Mesendoderm (in vitro differentiated cells): ENCODE results near the gene APMAP.

Experiments used
- DNase-seq: peaks from one replicate; pipeline ENCODE4 v3.0.0; 2013
- H2AK5ac ChIP-seq: 2 replicates; pipeline ENCODE4 v1.6.1; 2013; ENCODE audit warnings: low read length, inconsistent platforms
- H2BK120ac ChIP-seq: 2 replicates; pipeline ENCODE4 v1.6.1; 2013; ENCODE audit warnings: low read depth, mild to moderate bottlenecking, low read length, moderate library complexity, mixed read lengths
- H2BK15ac ChIP-seq: replicated peaks from 2 replicates; pipeline ENCODE4 v1.6.1; 2013; ENCODE audit warnings: low read depth, mild to moderate bottlenecking, moderate library complexity
- H2BK5ac ChIP-seq: 2 replicates; pipeline ENCODE4 v1.6.1; 2013; ENCODE audit warnings: low read length, inconsistent platforms
- H3K18ac ChIP-seq: 2 replicates; pipeline ENCODE4 v1.6.1; 2013; ENCODE audit warnings: mild to moderate bottlenecking, low read length, mixed read lengths
- H3K23ac ChIP-seq: one replicate; pipeline ENCODE4 v1.6.1; 2013; ENCODE audit warnings: low read length
- H3K27ac ChIP-seq: 2 replicates; pipeline ENCODE4 v1.5.1; 2013; ENCODE audit warnings: low read depth, mild to moderate bottlenecking, inconsistent platforms, low read length, moderate library complexity
- H3K27me3 ChIP-seq: 2 replicates; pipeline ENCODE4 v1.6.1; 2013; ENCODE audit warnings: low read length, control low read depth, mild to moderate bottlenecking, inconsistent platforms; ENCODE audit not compliant: insufficient read depth, poor library complexity
- H3K36me3 ChIP-seq: 2 replicates; pipeline ENCODE4 v1.6.1; 2013; ENCODE audit warnings: low read length, inconsistent platforms; ENCODE audit not compliant: control insufficient read depth, insufficient read depth
- H3K4ac ChIP-seq: one replicate; pipeline ENCODE4 v1.6.1; 2013; ENCODE audit warnings: low read depth, mild to moderate bottlenecking, low read length, moderate library complexity
- H3K4me1 ChIP-seq: 2 replicates; pipeline ENCODE4 v1.6.1; 2013; ENCODE audit warnings: low read depth, low read length, inconsistent platforms; ENCODE audit not compliant: control insufficient read depth
- H3K4me2 ChIP-seq: 2 replicates; pipeline ENCODE4 v1.6.1; 2013; ENCODE audit warnings: low read length
- H3K4me3 ChIP-seq: 2 replicates; pipeline ENCODE4 v1.5.1; 2013; ENCODE audit warnings: mild to moderate bottlenecking, low read length
- H3K56ac ChIP-seq: one replicate; pipeline ENCODE4 v1.6.1; 2013; ENCODE audit warnings: low read length
- H3K79me1 ChIP-seq: 2 replicates; pipeline ENCODE4 v1.6.1; 2013; ENCODE audit warnings: low read length, inconsistent platforms
- H3K79me2 ChIP-seq: 2 replicates; pipeline ENCODE4 v1.6.1; 2013; ENCODE audit warnings: mild to moderate bottlenecking, low read length; ENCODE audit not compliant: control insufficient read depth, insufficient read depth
- H3K9ac ChIP-seq: 2 replicates; pipeline ENCODE4 v1.6.1; 2013; ENCODE audit warnings: low read length, inconsistent platforms
- H4K5ac ChIP-seq: one replicate; pipeline ENCODE4 v1.6.1; 2013; ENCODE audit warnings: low read length
- H4K8ac ChIP-seq: one replicate; pipeline ENCODE4 v1.6.1; 2013; ENCODE audit warnings: low read depth, mild to moderate bottlenecking, control low read depth, low read length, moderate library complexity
- WGBS: extraction: QIAGEN DNeasy Blood & Tissue Kit; methylation state at CpG from one replicate; pipeline ENCODE4 v1.1.7; 2013; ENCODE audit warnings: low lambda C conversion rate, missing lambda C conversion rate; ENCODE audit not compliant: insufficient coverage; ENCODE audit errors: extremely low coverage; 5-methylcytosine and 5-hydroxymethylcytosine counted together

APMAP gene

DNA sequence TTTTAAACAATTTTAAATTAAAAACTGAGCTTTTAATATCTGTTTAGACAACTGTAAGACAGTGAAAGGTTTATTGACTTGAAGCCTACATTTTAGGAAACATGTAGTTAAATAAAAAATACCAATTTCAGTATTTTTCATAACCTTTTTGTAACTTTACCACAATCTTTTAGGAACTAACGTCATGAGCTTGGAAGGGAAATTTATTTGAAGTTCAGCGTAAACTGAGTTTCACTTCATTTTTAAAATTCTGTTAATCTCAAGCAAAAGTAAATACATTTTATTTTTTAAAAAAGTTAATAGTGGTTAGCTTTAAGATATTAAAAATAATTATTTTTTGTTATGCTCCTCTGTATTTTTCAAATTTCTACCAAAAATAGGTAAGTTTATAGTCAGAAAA, 38.0 kb downstream of the APMAP start:
- Histone ChIP-seq H2BK5ac (no peak overlapping the region), H3K9ac (no peak overlapping the region), H3K56ac (no peak overlapping the region), H3K79me1 (no peaks in the 10 kb centered on the region), H2BK120ac (no peak overlapping the region), H3K23ac (no peak overlapping the region), H3K4me2 (no peak overlapping the region), H3K27me3 (no peaks in the 10 kb centered on the region), H3K4me3 (no peak overlapping the region), H3K4ac (no peak overlapping the region), H2AK5ac (no peak overlapping the region), H4K5ac (no peak overlapping the region), H3K4me1 (no peaks in the 10 kb centered on the region), H3K36me3 (no peaks in the 10 kb centered on the region), H2BK15ac (no peak overlapping the region), H3K27ac (no peak overlapping the region), H3K18ac (no peak overlapping the region), H4K8ac (no peak overlapping the region), H3K79me2 (no peaks in the 10 kb centered on the region)
- DNase-seq: no peak
- WGBS: no CpG with 5 or more reads among the region's 2 CpGs

DNA sequence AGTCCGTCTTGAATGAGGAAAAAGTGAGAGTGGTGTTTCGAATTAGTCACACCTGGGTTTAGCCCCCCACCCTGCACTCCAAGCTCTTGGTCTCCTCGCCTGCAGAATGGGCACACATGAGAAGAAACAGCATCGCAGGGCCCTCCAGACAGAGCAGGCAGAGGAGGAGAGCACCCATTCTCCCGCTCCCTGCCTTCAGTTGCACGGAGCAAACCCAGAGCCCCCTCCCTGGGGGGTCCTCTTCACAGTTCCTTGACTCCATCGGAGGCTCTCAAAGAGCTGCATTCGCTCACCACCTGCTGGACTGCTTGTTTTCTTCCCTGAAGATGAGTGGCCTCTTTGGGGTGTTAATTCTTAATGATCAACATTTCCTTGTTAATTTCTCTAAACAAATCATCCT, 38.4 kb downstream of the APMAP start:
- H2BK120ac ChIP-seq: no peak overlapping the region
- DNase-seq: no peak
- no CpG with 5 or more reads among the region's 8 CpGs for WGBS

DNA sequence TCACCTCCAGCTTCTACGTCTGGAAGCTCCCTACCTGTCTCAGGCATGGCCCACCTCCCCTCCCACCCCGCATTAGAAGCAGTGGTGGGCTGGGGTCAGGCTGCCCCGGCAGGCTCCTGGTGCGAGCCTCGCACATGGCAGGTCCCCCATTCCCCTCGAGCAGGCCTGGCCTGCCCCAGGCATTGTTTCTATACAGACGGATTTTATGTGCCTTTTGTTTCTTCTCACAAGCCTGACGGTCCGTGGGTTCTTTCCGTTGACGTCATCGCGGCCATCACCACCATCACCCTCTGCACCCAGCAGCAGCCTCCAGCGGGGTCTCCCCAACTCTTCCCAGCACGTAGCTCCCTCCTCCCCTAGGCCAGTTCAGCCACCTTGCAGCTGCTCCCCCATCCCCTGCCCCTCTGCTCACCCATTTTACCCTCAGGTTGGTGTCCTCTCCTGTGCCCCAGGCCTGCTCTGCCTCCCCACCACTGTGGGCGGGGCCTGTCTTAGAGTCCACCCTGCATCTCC, 38.9 kb downstream of the APMAP start:
- Histone ChIP-seq H4K8ac (no peak overlapping the region), H3K9ac (no peak overlapping the region), H3K4me1 (no peaks in the 10 kb centered on the region), H3K18ac (no peak overlapping the region), H2BK15ac (no peak overlapping the region), H2BK120ac (no peak overlapping the region), H3K4ac (no peak overlapping the region), H3K27ac (no peak overlapping the region), H3K4me3 (no peak overlapping the region), H3K36me3 (no peaks in the 10 kb centered on the region), H3K23ac (no peak overlapping the region), H2AK5ac (no peak overlapping the region), H3K79me1 (no peaks in the 10 kb centered on the region), H2BK5ac (no peak overlapping the region), H3K4me2 (no peak overlapping the region), H3K56ac (no peak overlapping the region), H4K5ac (no peak overlapping the region), H3K27me3 (no peaks in the 10 kb centered on the region), H3K79me2 (no peaks in the 10 kb centered on the region)
- DNase-seq: no peak
- no CpG with 5 or more reads among the region's 16 CpGs for WGBS

More for the DNA sequence above, 38.4 kb downstream of the APMAP start:
- no peaks in the 10 kb centered on the region for H3K27me3 ChIP-seq
- H3K18ac ChIP-seq: no peak overlapping the region
- H3K9ac ChIP-seq: no peak overlapping the region
- H2BK15ac ChIP-seq: no peak overlapping the region
- no peaks in the 10 kb centered on the region for H3K79me2 ChIP-seq
- no peak overlapping the region for H3K4ac ChIP-seq
- H3K4me1 ChIP-seq: no peaks in the 10 kb centered on the region
- H4K8ac ChIP-seq: no peak overlapping the region
- no peak overlapping the region for H3K4me2 ChIP-seq
- H4K5ac ChIP-seq: no peak overlapping the region
- no peak overlapping the region for H2AK5ac ChIP-seq
- H3K36me3 ChIP-seq: no peaks in the 10 kb centered on the region
- H3K79me1 ChIP-seq: no peaks in the 10 kb centered on the region
- H3K27ac ChIP-seq: no peak overlapping the region
- no peak overlapping the region for H3K56ac ChIP-seq
- no peak overlapping the region for H3K4me3 ChIP-seq
- H3K23ac ChIP-seq: no peak overlapping the region
- H2BK5ac ChIP-seq: no peak overlapping the region

DNA sequence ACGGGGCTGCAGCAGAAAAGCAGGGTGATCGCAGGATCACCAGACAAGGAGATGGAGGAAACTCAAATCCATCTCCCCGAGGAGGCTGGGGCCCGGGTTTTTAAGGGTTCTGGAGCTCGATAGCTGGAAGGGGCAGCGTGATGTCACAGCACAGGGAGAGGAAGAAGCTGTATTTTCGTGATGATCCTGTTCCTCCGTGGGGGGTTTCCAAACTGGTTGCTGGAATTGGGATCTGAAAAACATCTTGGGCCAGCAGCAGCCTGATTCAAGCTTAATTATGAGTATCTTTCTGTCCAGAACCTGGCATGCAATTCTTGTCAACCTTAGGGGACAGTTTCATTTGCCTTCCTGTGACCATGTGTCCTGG, 39.4 kb downstream of the APMAP start:
- H3K79me1 ChIP-seq: no peaks in the 10 kb centered on the region
- no peak overlapping the region for H2BK5ac ChIP-seq
- H3K18ac ChIP-seq: no peak overlapping the region
- no peak overlapping the region for H3K9ac ChIP-seq
- no peak overlapping the region for H3K23ac ChIP-seq
- H4K5ac ChIP-seq: no peak overlapping the region
- no peak overlapping the region for H2BK120ac ChIP-seq
- no peaks in the 10 kb centered on the region for H3K36me3 ChIP-seq
- DNase-seq: no peak
- WGBS: no CpG with 5 or more reads among the region's 8 CpGs
- no peak overlapping the region for H3K4ac ChIP-seq
- no peaks in the 10 kb centered on the region for H3K27me3 ChIP-seq
- no peaks in the 10 kb centered on the region for H3K4me1 ChIP-seq
- no peak overlapping the region for H3K4me3 ChIP-seq
- no peak overlapping the region for H4K8ac ChIP-seq
- H2BK15ac ChIP-seq: no peak overlapping the region
- H2AK5ac ChIP-seq: no peak overlapping the region
- H3K27ac ChIP-seq: no peak overlapping the region
- no peaks in the 10 kb centered on the region for H3K79me2 ChIP-seq
- H3K4me2 ChIP-seq: no peak overlapping the region
- H3K56ac ChIP-seq: no peak overlapping the region

DNA sequence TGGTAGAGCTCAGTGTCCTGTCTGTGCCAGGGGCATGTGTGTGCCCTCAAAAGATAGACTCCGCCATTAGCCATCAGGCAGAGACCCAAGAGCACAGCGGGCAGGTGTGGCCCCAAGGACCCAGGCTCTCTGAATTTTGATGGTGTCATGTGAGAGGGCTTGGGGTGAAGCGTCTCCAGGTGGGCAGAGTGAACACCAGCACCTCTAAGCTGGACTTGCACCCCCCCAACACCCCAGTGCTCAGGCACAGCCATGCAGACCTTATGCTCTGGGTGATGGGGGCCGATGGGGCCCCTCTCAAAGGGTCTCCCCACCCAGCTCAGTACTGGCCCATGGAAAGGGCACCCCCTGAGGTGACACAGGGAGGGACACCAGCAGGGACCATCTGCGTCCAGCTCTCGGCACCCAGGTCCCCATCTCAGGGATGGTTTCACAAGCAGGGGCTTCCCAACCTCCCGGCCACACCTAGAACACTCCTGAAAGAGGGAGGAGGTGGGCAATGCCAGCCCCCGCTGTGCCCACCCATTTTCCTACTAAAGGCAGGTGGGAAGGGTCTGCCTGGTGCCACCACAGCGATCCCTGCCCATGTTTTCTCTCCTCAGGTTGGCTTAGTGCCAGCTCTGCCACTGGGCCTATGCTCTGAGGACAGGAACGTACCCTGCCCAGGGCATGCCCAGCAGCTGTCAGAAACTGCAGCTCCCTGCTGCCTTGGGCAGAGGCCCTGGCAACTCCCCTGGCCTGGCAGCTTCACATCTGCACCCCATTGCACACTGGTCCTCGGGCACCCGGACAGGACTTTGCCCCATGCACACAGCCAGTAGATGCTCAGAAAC, 40.0 kb downstream of the APMAP start:
- Histone ChIP-seq H3K18ac (no peak overlapping the region), H3K9ac (no peak overlapping the region)
- DNase-seq: no peak

More for the DNA sequence above, 40.0 kb downstream of the APMAP start:
- Histone ChIP-seq H3K79me2 (no peaks in the 10 kb centered on the region), H3K4me2 (no peak overlapping the region), H4K5ac (no peak overlapping the region), H2AK5ac (no peak overlapping the region), H3K4ac (no peak overlapping the region), H3K4me3 (no peak overlapping the region), H3K79me1 (no peaks in the 10 kb centered on the region), H2BK5ac (no peak overlapping the region), H2BK15ac (no peak overlapping the region), H3K27ac (no peak overlapping the region), H3K56ac (no peak overlapping the region), H3K36me3 (no peaks in the 10 kb centered on the region), H2BK120ac (no peak overlapping the region), H3K4me1 (no peaks in the 10 kb centered on the region), H4K8ac (no peak overlapping the region), H3K27me3 (no peaks in the 10 kb centered on the region), H3K23ac (no peak overlapping the region)
- WGBS: no CpG with 5 or more reads among the region's 12 CpGs
